OCI-LY7 (cell line): ENCODE measurements around the gene ZFYVE28.

Source experiments
- EZH2phosphoT487 ChIP-seq: fragments of 200-600 bp; sonication (generic); IDR thresholded peaks from 2 replicates; pipeline ENCODE4 v1.6.1; 2018; ENCODE audit warnings: low read depth, borderline replicate concordance, mild to moderate bottlenecking, mixed run types, antibody characterized with exemption, low read length, moderate library complexity, mixed read lengths
- TF ChIP-seq, protein P1 (sequence below): fragments of 200-600 bp; sonication (generic); conservative IDR thresholded peaks from 2 replicates; pipeline ENCODE4 v1.5.1; 2014; ENCODE audit warnings: mild to moderate bottlenecking, antibody characterized with exemption, low read length, moderate library complexity, mixed read lengths

DNA sequence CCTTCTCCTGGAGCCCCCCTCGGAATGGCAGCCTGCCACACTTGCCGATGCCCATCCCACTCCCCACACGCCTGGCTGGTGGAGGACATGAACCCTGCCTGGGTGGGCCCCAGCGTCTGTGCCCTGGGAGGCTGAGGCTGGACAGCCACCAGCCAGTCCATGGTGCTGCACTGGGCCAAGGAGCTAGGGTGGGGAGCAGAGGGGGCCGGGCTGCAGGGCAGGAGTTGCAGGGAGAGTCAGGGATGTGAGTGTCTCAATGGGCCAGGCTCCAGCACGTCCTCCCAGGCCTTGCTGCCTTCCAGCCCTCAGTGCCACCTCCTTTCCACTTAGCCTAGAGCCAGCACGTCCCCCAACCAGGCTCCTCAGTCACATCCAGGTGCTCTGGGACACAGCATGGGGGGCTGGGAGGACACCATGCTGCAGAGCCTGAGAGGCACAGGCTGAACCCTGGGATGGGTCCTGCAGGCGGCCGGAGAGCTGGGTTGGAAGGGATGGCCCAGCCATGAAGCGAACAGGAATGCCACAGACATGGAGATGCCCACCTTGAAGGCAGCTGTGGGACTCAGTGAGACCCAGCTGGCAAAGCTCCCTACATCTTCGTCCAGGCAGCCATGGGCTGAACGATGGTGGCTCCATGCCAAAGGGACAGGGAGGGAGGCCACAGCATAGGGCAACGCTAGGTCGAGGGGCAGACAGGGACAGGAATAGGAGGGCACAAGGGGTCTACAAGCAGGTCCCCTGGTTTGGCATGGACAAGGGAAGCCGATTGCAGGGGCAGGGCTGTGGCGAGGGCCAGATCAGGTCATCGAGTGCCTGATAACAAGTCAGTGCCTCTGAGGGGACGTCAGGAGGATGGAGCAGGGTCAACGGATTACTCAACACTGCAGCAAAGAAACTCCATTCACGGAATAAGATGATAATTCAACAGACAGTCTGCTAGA is 126.5 kb downstream of the ZFYVE28 start:
- TF ChIP-seq, protein P1, sequence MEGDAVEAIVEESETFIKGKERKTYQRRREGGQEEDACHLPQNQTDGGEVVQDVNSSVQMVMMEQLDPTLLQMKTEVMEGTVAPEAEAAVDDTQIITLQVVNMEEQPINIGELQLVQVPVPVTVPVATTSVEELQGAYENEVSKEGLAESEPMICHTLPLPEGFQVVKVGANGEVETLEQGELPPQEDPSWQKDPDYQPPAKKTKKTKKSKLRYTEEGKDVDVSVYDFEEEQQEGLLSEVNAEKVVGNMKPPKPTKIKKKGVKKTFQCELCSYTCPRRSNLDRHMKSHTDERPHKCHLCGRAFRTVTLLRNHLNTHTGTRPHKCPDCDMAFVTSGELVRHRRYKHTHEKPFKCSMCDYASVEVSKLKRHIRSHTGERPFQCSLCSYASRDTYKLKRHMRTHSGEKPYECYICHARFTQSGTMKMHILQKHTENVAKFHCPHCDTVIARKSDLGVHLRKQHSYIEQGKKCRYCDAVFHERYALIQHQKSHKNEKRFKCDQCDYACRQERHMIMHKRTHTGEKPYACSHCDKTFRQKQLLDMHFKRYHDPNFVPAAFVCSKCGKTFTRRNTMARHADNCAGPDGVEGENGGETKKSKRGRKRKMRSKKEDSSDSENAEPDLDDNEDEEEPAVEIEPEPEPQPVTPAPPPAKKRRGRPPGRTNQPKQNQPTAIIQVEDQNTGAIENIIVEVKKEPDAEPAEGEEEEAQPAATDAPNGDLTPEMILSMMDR = no peak
- TF ChIP-seq EZH2phosphoT487 = no peak
